Mesenchymal stem cell (in vitro differentiated cells and primary cell): Measurements from ENCODE around the gene RP2.
A peak's percentile ranks its signal among the peaks of the same experiment; 100 is the strongest.

Experiments used
- DNase-seq: peaks from one replicate; pipeline ENCODE4 v3.0.0-alpha.2; 2013
- H2AFZ ChIP-seq: one replicate; pipeline ENCODE4 v1.6.1; 2013; ENCODE audit warnings: low read depth, mild to moderate bottlenecking, control low read depth, inconsistent platforms, low read length, moderate library complexity
- H2AK5ac ChIP-seq: 2 replicates; pipeline ENCODE4 v1.6.1; 2013; ENCODE audit warnings: low read length, moderate library complexity, mild to moderate bottlenecking, inconsistent platforms; ENCODE audit not compliant: severe bottlenecking
- H2BK120ac ChIP-seq: one replicate; pipeline ENCODE4 v1.6.1; 2013; ENCODE audit warnings: low read depth, mild to moderate bottlenecking, inconsistent platforms, low read length, moderate library complexity
- H2BK12ac ChIP-seq, 2 experiments: one replicate each; pipeline ENCODE4 v1.6.1; 2013; ENCODE audit warnings: inconsistent platforms in 2 of 2, low read length in 2 of 2, mild to moderate bottlenecking in 2 of 2, moderate library complexity in 2 of 2, control low read depth in 1 of 2
- H2BK15ac ChIP-seq: one replicate; pipeline ENCODE4 v1.6.1; 2013; ENCODE audit warnings: mild to moderate bottlenecking, low read depth, inconsistent platforms; ENCODE audit not compliant: poor library complexity, severe bottlenecking
- H2BK5ac ChIP-seq: 2 replicates; pipeline ENCODE4 v1.6.1; 2013; ENCODE audit warnings: low read depth, mild to moderate bottlenecking, low read length, control low read depth, inconsistent platforms; ENCODE audit not compliant: poor library complexity, severe bottlenecking
- H3K14ac ChIP-seq, 2 experiments: one replicate each; pipeline ENCODE4 v1.6.1; 2013; ENCODE audit warnings: inconsistent platforms in 2 of 2, low read length in 2 of 2, control low read depth in 1 of 2, mild to moderate bottlenecking in 1 of 2, moderate library complexity in 1 of 2
- H3K18ac ChIP-seq, 2 experiments: one replicate each; pipeline ENCODE4 v1.6.1; 2013; ENCODE audit warnings: inconsistent platforms in 2 of 2, low read length in 2 of 2, control low read depth in 1 of 2, low read depth in 1 of 2, mild to moderate bottlenecking in 1 of 2
- H3K23ac ChIP-seq, 2 experiments: one replicate each; pipeline ENCODE4 v1.6.1; 2013; ENCODE audit warnings: inconsistent platforms in 2 of 2, low read length in 2 of 2, mild to moderate bottlenecking in 2 of 2, moderate library complexity in 2 of 2, control low read depth in 1 of 2
- H3K27ac ChIP-seq: 2 replicates; pipeline ENCODE4 v1.5.1; 2013; ENCODE audit warnings: mild to moderate bottlenecking, moderate library complexity, low read length, control low read depth, inconsistent platforms; ENCODE audit not compliant: poor library complexity, severe bottlenecking
- H3K27me3 ChIP-seq, 2 experiments: 2 replicates each; pipeline versions ENCODE4 v1.6.1 to v1.7.0; 2013; ENCODE audit warnings: low read length in 2 of 2, mild to moderate bottlenecking in 2 of 2, moderate library complexity in 2 of 2, control low read depth in 1 of 2, inconsistent platforms in 1 of 2; ENCODE audit not compliant: control insufficient read depth in 1 of 2, insufficient read depth in 1 of 2
- H3K36me3 ChIP-seq, 2 experiments: 2 replicates each; pipeline versions ENCODE4 v1.6.1 to v1.7.0; 2013; ENCODE audit warnings: low read length in 2 of 2, control low read depth in 1 of 2, inconsistent platforms in 1 of 2, low read depth in 1 of 2, mild to moderate bottlenecking in 1 of 2; ENCODE audit not compliant: insufficient read depth in 2 of 2, control insufficient read depth in 1 of 2
- H3K4ac ChIP-seq, 2 experiments: one replicate each; pipeline ENCODE4 v1.6.1; 2013; ENCODE audit warnings: inconsistent platforms in 2 of 2, low read length in 2 of 2, mild to moderate bottlenecking in 2 of 2, moderate library complexity in 2 of 2, control low read depth in 1 of 2, low read depth in 1 of 2
- H3K4me1 ChIP-seq: 2 replicates; pipeline ENCODE4 v1.6.1; 2013; ENCODE audit warnings: low read depth, low read length, control low read depth; ENCODE audit not compliant: control insufficient read depth, insufficient read depth
- H3K4me2 ChIP-seq: 2 replicates; pipeline ENCODE4 v1.6.1; 2013; ENCODE audit warnings: low read length, mild to moderate bottlenecking, inconsistent platforms; ENCODE audit not compliant: poor library complexity, severe bottlenecking
- H3K4me3 ChIP-seq, 2 experiments: 2 replicates each; pipeline versions ENCODE4 v1.5.1 to v1.7.0; 2013; ENCODE audit warnings: low read length in 2 of 2, mild to moderate bottlenecking in 2 of 2, control low read depth in 1 of 2, low read depth in 1 of 2; ENCODE audit not compliant: insufficient read depth in 1 of 2
- H3K79me1 ChIP-seq: replicated peaks from 2 replicates; pipeline ENCODE4 v1.6.1; 2013; ENCODE audit warnings: mild to moderate bottlenecking, control low read depth, low read length, inconsistent platforms; ENCODE audit not compliant: poor library complexity, severe bottlenecking
- H3K9ac ChIP-seq: 2 replicates; pipeline ENCODE4 v1.7.0; 2013; ENCODE audit warnings: mild to moderate bottlenecking, low read length, moderate library complexity
- H3K9me3 ChIP-seq: 2 replicates; pipeline ENCODE4 v1.7.0; 2013; ENCODE audit warnings: mild to moderate bottlenecking, low read length; ENCODE audit not compliant: control insufficient read depth
- H4K8ac ChIP-seq: one replicate; pipeline ENCODE4 v1.6.1; 2013; ENCODE audit warnings: inconsistent platforms, mild to moderate bottlenecking, low read length, moderate library complexity
- H4K91ac ChIP-seq: one replicate; pipeline ENCODE4 v1.6.1; 2013; ENCODE audit warnings: mild to moderate bottlenecking, low read length, inconsistent platforms
- WGBS: methylation state at CpG from one replicate; pipeline ENCODE4 v1.1.7; 2013; ENCODE audit warnings: mixed read lengths; 5-methylcytosine and 5-hydroxymethylcytosine counted together

Gene RP2

GRCh38 chrX:46838486-46838870 is 1.6 kb downstream of the RP2 start:
- Histone ChIP-seq H4K8ac (no peak overlapping the region), H3K23ac (no peak overlapping the region), H3K36me3 (no peaks in the 10 kb centered on the region), H4K91ac (no peak overlapping the region), H3K14ac (no peak overlapping the region), H3K4me1 (peaks cover 5% of the 10 kb centered on the region), H3K27ac (no peak overlapping the region), H2AK5ac (no peak overlapping the region), H3K4ac (no peak overlapping the region), H3K18ac (no peak overlapping the region), H3K27me3 (no peaks in the 10 kb centered on the region), H3K9ac (peak overlapping the region; percentile 87), H2BK5ac (no peak overlapping the region), H2BK120ac (no peak overlapping the region), H3K9me3 (no peaks in the 10 kb centered on the region), H3K79me1 (no peaks in the 10 kb centered on the region), H3K4me3 (peak overlapping the region in 1 of 2 experiments; percentile 86), H2AFZ (no peak overlapping the region), H3K4me2 (no peak overlapping the region), H2BK12ac (no peak overlapping the region), H2BK15ac (no peak overlapping the region)
- no CpG with 5 or more reads among the region's 1 CpG for WGBS
- DNase-seq: peak; percentile 34

GRCh38 chrX:46838974-46839480 is 2.2 kb downstream of the RP2 start:
- Histone ChIP-seq H3K79me1 (no peaks in the 10 kb centered on the region), H3K4me2 (no peak overlapping the region), H3K4me3 (peak overlapping the region in 1 of 2 experiments; percentile 86), H3K27ac (peak overlapping the region; percentile 29), H2AK5ac (no peak overlapping the region), H3K36me3 (no peaks in the 10 kb centered on the region), H3K4ac (no peak overlapping the region), H3K9me3 (no peaks in the 10 kb centered on the region), H4K8ac (no peak overlapping the region), H3K27me3 (no peaks in the 10 kb centered on the region), H3K23ac (no peak overlapping the region), H2BK120ac (no peak overlapping the region), H2BK15ac (no peak overlapping the region), H3K18ac (no peak overlapping the region), H3K14ac (no peak overlapping the region), H2BK12ac (no peak overlapping the region), H2AFZ (no peak overlapping the region), H2BK5ac (no peak overlapping the region), H3K9ac (peak overlapping the region; percentile 87), H3K4me1 (peaks cover 5% of the 10 kb centered on the region), H4K91ac (no peak overlapping the region)
- DNase-seq: peak; percentile 22
- WGBS: no CpG with 5 or more reads among the region's 1 CpG

- Histone ChIP-seq H2BK12ac (no peak overlapping the region), H3K27me3 (no peaks in the 10 kb centered on the region), H3K18ac (no peak overlapping the region), H2BK120ac (no peak overlapping the region), H3K27ac (peak overlapping the region; percentile 47), H3K23ac (no peak overlapping the region), H3K9me3 (no peaks in the 10 kb centered on the region), H3K4me1 (peaks cover 5% of the 10 kb centered on the region), H4K8ac (no peak overlapping the region), H3K4ac (no peak overlapping the region), H3K4me3 (no peak overlapping the region), H3K4me2 (no peak overlapping the region), H3K36me3 (no peaks in the 10 kb centered on the region), H2AK5ac (peak overlapping the region; percentile 54), H3K79me1 (no peaks in the 10 kb centered on the region), H4K91ac (no peak overlapping the region), H2BK5ac (no peak overlapping the region), H3K14ac (no peak overlapping the region), H3K9ac (peak overlapping the region; percentile 78), H2BK15ac (no peak overlapping the region), H2AFZ (no peak overlapping the region)
- 83% methylated on average over 1 of the region's 1 CpG for WGBS
- DNase-seq: no peak
Measured at GRCh38 chrX:46840946-46841345, 4.1 kb downstream of the RP2 start.

GRCh38 chrX:46841346-46841745 is 4.5 kb downstream of the RP2 start:
- Histone ChIP-seq H2AFZ (no peak overlapping the region), H3K36me3 (no peaks in the 10 kb centered on the region), H2BK15ac (no peak overlapping the region), H2AK5ac (no peak overlapping the region), H3K9ac (peak overlapping the region; percentile 78), H3K4ac (no peak overlapping the region), H3K14ac (no peak overlapping the region), H2BK5ac (no peak overlapping the region), H3K18ac (peak overlapping the region in 1 of 2 experiments; percentile 40), H3K4me2 (no peak overlapping the region), H3K27me3 (no peaks in the 10 kb centered on the region), H3K23ac (no peak overlapping the region), H2BK120ac (no peak overlapping the region), H3K4me3 (no peak overlapping the region), H3K4me1 (peaks cover 4% of the 10 kb centered on the region), H4K8ac (no peak overlapping the region), H2BK12ac (no peak overlapping the region), H3K27ac (no peak overlapping the region), H3K9me3 (no peaks in the 10 kb centered on the region), H3K79me1 (no peaks in the 10 kb centered on the region), H4K91ac (no peak overlapping the region)
- DNase-seq: no peak
- 94% methylated on average over 1 of the region's 1 CpG for WGBS
